Raji (cell line): Measurements from ENCODE around the gene GOLGA8B.

Source experiments
- POLR2A ChIP-seq: IDR thresholded peaks from 2 replicates; pipeline ENCODE4 v1.6.1; 2011; ENCODE audit warnings: low read depth, low read length, control low read depth; ENCODE audit not compliant: insufficient read depth

Gene GOLGA8B

GRCh38 chr15:34606545-34606944 is 23.1 kb upstream of the GOLGA8B start:
- TF ChIP-seq POLR2A, result no peak

- no peak for TF ChIP-seq POLR2A
Measured at GRCh38 chr15:34606131-34606530, 22.7 kb upstream of the GOLGA8B start.

GRCh38 chr15:34603095-34603494 is 19.6 kb upstream of the GOLGA8B start:
- no peak for TF ChIP-seq POLR2A

GRCh38 chr15:34600923-34601322 is 17.5 kb upstream of the GOLGA8B start:
- no peak for TF ChIP-seq POLR2A

- TF ChIP-seq POLR2A, result no peak
Measured at GRCh38 chr15:34598799-34599585, 15.5 kb upstream of the GOLGA8B start.

GRCh38 chr15:34597316-34597715 is 13.9 kb upstream of the GOLGA8B start:
- TF ChIP-seq POLR2A, result no peak

- TF ChIP-seq POLR2A, result no peak
Measured at GRCh38 chr15:34594361-34594760, 10.9 kb upstream of the GOLGA8B start.

GRCh38 chr15:34591306-34591705 is 7.9 kb upstream of the GOLGA8B start:
- no peak for TF ChIP-seq POLR2A

- TF ChIP-seq POLR2A, result peak; percentile 26; the same call in 1 of the 2 replicates
Measured at GRCh38 chr15:34588046-34588674, 4.7 kb upstream of the GOLGA8B start.

GRCh38 chr15:34584996-34585395 is 1.5 kb upstream of the GOLGA8B start:
- TF ChIP-seq POLR2A, result no peak

GRCh38 chr15:34584330-34584668 is 848 bp upstream of the GOLGA8B start:
- TF ChIP-seq POLR2A, result no peak

- peak; percentile 42; the same call in 1 of the 2 replicates for TF ChIP-seq POLR2A
Measured at GRCh38 chr15:34582461-34583371, 735 bp downstream of the GOLGA8B start.

- no peak for TF ChIP-seq POLR2A
Measured at GRCh38 chr15:34581043-34581365, 2.4 kb downstream of the GOLGA8B start.

GRCh38 chr15:34578283-34578674 is 5.2 kb downstream of the GOLGA8B start:
- TF ChIP-seq POLR2A, result no peak
